GM15510 (cell line): Measurements from ENCODE around the gene TDRD6.

ENCODE experiments used
- POLR2A ChIP-seq: IDR thresholded peaks from 3 replicates; pipeline ENCODE4 v1.6.1; 2011; ENCODE audit warnings: borderline replicate concordance; ENCODE audit not compliant: insufficient read length; ENCODE audit errors: extremely low read depth

Gene TDRD6

GRCh38 chr6:46687619-46688097 lies at the start of gene TDRD6:
Gene TDRD6 (plus strand): TSS chr6:46687885. CDS start chr6:46688129, 244 bp downstream.
- TF ChIP-seq POLR2A = no peak

GRCh38 chr6:46637933-46638332 lies 49.8 kb upstream of the TDRD6 start:
- no peak for TF ChIP-seq POLR2A

- no peak for TF ChIP-seq POLR2A
Measured at GRCh38 chr6:46638650-46639049, 49.0 kb upstream of the TDRD6 start.

GRCh38 chr6:46642928-46643751 lies 44.5 kb upstream of the TDRD6 start:
- TF ChIP-seq POLR2A = no peak

GRCh38 chr6:46645265-46645664 lies 42.4 kb upstream of the TDRD6 start:
- TF ChIP-seq POLR2A = no peak

- no peak for TF ChIP-seq POLR2A
Measured at GRCh38 chr6:46648869-46649492, 38.7 kb upstream of the TDRD6 start.

- TF ChIP-seq POLR2A = no peak
Measured at GRCh38 chr6:46651006-46651405, 36.7 kb upstream of the TDRD6 start.

- no peak for TF ChIP-seq POLR2A
Measured at GRCh38 chr6:46651816-46652215, 35.9 kb upstream of the TDRD6 start.

- TF ChIP-seq POLR2A = no peak
Measured at GRCh38 chr6:46652232-46652602, 35.5 kb upstream of the TDRD6 start.

GRCh38 chr6:46652603-46653438 lies 34.9 kb upstream of the TDRD6 start, which contains the start of the genes CYP39A1 and SLC25A27:
Gene CYP39A1 (minus strand): TSS chr6:46652818. CDS start chr6:46652582, 236 bp downstream.
Gene SLC25A27 (plus strand): TSS chr6:46652975. CDS start chr6:46653193, 218 bp downstream.
- TF ChIP-seq POLR2A = no peak

- TF ChIP-seq POLR2A = no peak
Measured at GRCh38 chr6:46653439-46654195, 34.1 kb upstream of the TDRD6 start.

GRCh38 chr6:46655803-46656202 lies 31.9 kb upstream of the TDRD6 start:
- TF ChIP-seq POLR2A = no peak

- TF ChIP-seq POLR2A = no peak
Measured at GRCh38 chr6:46657642-46658041, 30.0 kb upstream of the TDRD6 start.

GRCh38 chr6:46661483-46661882 lies 26.2 kb upstream of the TDRD6 start:
- TF ChIP-seq POLR2A = no peak
